ENCODE results near the gene KRTAP4-6.
"Not testable (repeated sequence)": the region's sequence is repeated elsewhere in the genome, so short reads cannot be mapped to it uniquely, and the experiment has no call there.

Gene KRTAP4-6

GRCh38 chr17:41104386-41105038, 35.8 kb downstream of the KRTAP4-6 start:
- not testable (repeated sequence) for DNase-seq

- DNase-seq, result no peak
Measured at GRCh38 chr17:41103896-41104295, 36.4 kb downstream of the KRTAP4-6 start.

- no peak for DNase-seq
Measured at GRCh38 chr17:41101586-41102259, 38.6 kb downstream of the KRTAP4-6 start, which contains the start of gene KRTAP4-16. KRTAP4-16 (minus strand) TSS chr17:41102209; CDS start chr17:41102209, 0 bp downstream.

- not testable (repeated sequence) for DNase-seq
Measured at GRCh38 chr17:41099682-41100480, 40.5 kb downstream of the KRTAP4-6 start.

- no peak for DNase-seq
Measured at GRCh38 chr17:41098481-41098880, 41.9 kb downstream of the KRTAP4-6 start.

GRCh38 chr17:41098042-41098441, 42.3 kb downstream of the KRTAP4-6 start, which contains the start of gene KRTAP4-8:
KRTAP4-8 (minus strand) TSS chr17:41098142; CDS start chr17:41098084, 58 bp downstream.
- no peak for DNase-seq

- DNase-seq, result no peak
Measured at GRCh38 chr17:41096055-41096454, 44.3 kb downstream of the KRTAP4-6 start.
